ENCODE data around the gene ICE1.
"Not testable (repeated sequence)": the region's sequence is repeated elsewhere in the genome, so short reads cannot be mapped to it uniquely, and the experiment has no call there.

Gene ICE1

GRCh38 chr5:5405441-5405840 lies 17.0 kb upstream of the ICE1 start:
- no peak for DNase-seq

GRCh38 chr5:5407924-5408323 lies 14.6 kb upstream of the ICE1 start:
- no peak for DNase-seq

- no peak for DNase-seq
Observed at GRCh38 chr5:5409151-5409810, 13.2 kb upstream of the ICE1 start.

GRCh38 chr5:5413856-5414255 lies 8.6 kb upstream of the ICE1 start:
- not testable (repeated sequence) for DNase-seq

DNA sequence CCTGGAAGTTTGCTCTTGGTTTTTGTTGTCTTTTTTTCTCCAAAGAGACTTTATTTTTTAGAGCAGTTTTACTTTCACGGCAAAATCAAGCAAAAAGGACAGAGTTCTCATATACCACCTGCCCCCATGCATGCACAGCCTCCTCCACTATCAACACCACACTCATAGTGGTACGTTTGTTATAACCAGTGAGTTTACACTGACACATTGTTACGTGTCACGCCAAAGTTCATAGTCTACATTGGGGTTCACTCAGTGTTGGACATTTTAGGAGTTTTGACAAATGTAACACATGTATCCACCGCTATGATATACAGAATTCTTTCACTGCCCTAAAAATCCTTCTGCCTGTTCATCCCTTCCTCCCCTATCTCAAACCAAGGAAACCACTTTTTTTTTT lies 7.5 kb upstream of the ICE1 start:
- no peak for DNase-seq

DNA sequence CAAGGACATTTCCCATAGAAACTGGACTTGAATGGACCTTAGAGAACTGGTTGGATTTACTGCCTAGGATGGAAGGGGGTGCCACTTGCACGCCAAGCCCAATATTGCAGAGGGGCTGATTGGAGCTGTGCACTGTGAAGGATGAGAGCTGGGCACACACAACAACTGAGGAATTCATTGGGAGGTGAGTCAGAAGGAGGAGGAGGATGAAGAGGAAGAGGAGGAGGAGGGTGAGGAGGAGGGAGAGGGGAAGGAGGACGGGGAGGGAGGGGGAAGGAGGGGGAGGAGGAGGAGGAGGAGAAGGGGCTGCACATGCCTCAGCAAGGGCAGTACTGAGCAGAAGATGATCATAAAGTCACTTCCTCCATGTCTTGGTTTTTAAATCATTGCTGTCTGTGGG lies 5.7 kb upstream of the ICE1 start:
- DNase-seq, result no peak

GRCh38 chr5:5418006-5418405 lies 4.5 kb upstream of the ICE1 start:
- DNase-seq, result no peak

GRCh38 chr5:5418764-5419163 lies 3.7 kb upstream of the ICE1 start:
- DNase-seq, result no peak

DNA sequence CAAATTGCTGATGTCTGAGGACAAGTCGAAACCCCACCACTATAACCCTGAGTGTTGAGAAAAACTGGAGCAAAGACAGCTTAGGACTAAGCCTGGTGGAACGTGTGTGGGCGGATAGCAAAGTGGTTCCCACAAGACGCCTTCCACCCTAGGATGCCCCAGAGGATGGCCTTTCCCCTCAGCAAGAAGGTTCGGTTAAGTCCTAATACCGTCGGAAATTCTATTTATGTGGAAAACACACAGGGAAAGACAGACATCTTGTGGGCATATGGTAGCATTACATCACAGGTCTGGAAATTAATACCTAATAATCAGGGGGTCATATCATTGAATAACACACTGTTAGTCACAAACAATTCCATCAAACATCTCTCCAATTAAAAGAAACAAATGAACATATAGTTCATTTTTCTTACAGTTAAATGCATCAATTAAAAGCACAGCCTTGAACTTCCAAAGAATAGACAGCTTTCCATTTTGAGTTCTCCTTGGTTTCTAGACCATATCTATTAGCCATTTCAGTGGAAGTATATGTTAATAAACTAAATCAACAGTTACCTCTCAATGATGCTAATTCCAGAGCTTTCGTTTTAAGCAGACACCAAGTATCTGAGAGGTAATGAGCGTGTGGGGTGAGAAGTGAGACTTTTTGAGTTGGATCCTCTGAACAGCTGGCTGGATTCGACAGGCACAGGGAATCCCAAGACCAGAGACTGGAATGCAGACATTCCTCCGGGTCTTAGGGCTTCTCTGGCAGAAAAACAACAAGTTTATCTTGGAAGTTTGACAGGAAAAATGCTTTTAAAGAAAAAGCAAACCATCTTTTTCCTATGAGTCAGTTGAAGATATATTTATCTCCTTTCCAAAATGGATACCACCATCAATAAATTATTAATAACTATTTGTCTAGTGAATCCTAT lies 2.9 kb upstream of the ICE1 start:
- peak; percentile 55 for DNase-seq

DNA sequence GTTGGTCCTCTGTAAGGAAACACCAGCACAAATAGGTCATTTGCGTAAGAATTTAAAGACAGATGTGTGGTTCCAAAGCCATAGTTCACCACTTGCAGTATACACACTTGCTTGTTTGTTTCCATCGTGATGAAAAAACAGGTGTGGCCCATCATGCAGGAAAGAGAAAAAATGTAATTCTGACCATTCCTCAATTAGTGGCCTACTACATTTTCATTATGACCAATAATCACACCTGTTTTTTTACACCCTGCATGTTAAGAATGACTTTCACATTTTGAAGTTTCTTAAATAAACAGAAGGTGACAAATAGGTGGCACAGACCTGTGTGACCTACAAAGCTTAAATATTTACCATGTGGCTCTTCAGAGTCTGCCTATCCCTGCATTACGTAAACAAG lies 2.2 kb upstream of the ICE1 start:
- no peak for DNase-seq

DNA sequence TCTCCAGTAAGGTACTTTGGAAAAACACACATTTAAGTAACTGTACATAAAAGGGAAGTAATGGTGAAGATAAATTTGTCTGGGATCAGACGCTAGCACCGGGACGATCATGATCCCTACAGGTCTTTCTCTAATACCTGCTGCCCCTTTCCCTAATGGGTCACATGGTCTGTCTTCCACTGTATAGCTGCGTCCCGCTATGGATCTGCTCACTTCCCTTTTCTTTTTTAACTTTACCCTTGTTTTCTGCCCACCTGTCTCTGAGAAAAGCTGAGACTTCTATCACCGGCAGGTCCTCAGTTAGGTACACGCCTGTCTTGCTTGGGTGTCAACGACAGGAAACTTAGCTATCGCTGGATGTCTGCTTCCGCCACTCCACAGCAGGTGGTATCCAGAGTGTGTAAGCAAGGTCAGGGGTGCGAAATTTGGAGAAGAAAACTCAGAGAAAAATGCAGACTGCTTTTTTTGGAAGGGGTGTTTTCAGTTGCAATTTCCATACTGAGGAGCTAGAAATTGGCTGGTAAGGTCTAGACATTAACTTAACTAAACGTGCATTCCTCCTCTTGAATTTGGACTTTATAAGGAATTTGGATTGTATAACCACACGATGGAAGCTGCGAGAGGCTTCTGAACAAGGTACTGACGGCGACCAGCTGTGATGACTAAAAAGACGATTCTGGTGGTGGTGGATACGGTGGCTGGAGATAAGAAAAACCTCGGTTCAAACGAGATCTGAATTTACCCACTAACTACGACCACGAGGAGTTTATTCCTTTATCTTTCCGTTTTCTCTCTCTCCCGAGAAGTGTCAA lies 1.1 kb upstream of the ICE1 start:
- DNase-seq, result peak; percentile 19

GRCh38 chr5:5422819-5423515 lies 490 bp downstream of the ICE1 start:
- no peak for DNase-seq

GRCh38 chr5:5423586-5423985 lies 1.1 kb downstream of the ICE1 start:
- DNase-seq, result no peak

- no peak for DNase-seq
Observed at GRCh38 chr5:5424736-5425135, 2.3 kb downstream of the ICE1 start.

DNA sequence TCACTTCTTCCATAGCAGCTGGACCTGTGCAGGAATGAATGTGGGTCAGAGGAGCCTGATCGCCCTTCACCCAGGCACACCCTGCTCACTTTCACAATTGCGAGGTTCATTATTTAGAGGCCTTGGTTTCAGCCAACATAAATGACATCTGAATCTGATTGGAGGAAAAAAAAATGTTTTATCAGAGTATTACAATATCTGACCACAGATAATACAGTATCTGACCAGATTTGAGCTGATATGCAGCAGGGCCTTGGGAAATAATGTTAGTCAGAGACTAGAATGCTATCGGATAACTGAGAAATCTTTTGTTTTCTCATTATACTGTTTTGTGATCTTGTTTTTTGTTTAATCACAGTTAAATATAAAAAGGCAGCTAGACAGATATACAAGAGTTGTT lies 7.7 kb downstream of the ICE1 start:
- no peak for DNase-seq

GRCh38 chr5:5432020-5432707 lies 9.7 kb downstream of the ICE1 start:
- no peak for DNase-seq

- no peak for DNase-seq
Observed at GRCh38 chr5:5436203-5436760, 13.8 kb downstream of the ICE1 start.

DNA sequence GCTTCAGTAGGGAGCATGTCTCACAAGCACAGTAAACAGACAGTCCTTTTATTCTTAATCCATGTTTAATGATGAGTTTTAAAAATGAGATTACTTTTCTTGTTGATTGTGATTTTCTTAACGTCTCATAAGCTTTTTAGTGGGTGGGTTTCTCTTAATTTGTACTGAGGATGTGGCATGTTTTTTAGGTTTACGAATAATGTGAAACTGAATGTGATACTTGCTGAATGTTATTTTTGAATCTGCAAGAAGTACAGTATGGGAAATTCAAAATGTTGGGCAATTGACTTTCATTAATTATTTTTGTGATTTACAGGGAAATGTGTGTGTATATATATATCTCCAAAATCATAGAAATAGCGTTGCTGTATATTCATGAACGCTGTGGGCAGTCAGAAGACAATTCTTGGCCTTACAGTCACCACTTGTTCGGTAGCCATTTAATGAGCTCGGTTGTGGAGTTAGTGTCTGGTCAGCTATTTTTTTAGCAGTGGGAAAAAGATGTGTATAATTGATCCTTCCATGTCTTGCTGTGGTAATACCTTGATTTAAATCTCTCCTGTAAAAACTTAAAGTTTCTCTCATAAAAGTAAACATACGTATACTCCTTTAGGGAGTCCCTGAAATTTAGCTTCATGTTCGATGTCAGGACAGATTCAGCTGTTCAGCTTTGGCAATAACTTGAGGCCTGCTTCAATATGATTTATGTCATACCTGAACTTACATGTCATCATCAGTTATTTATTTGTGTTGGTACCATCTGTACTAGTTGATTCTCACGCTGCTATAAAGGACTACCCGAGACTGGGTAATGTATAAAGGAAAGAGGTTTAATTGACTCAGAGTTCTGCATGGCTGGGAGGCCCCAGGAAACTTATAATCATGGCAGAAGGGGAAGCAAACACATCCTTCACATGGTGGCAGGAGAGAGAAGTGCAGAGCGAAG lies 15.0 kb downstream of the ICE1 start:
- no peak for DNase-seq

DNA sequence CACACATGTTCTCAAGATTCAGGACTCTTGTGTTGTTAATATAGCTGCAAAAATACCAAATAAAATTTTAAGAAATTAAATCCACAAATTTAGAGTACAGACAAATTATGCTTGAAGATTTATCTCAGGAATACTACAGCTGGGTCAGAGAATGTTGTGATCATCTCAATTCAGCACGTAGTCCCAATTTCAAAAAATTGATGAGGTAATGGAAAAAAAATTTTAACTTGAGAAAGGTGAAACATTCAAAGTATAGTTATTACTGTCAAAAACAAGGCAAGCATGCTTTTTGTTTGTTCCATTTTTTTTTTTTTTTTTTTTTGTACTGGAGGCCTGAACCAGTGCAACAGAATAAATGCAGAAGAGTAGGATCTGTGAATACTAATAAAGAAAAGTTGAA lies 29.4 kb downstream of the ICE1 start:
- DNase-seq, result no peak

GRCh38 chr5:5453131-5453530 lies 30.7 kb downstream of the ICE1 start:
- DNase-seq, result no peak

- DNase-seq, result no peak
Observed at GRCh38 chr5:5454391-5454790, 31.9 kb downstream of the ICE1 start.

All from NCI-H1694 (cell line).